HG02981 (cell line): Measurements from ENCODE around the gene SORT1.
"Not testable (repeated sequence)": the region's sequence is repeated elsewhere in the genome, so short reads cannot be mapped to it uniquely, and the experiment has no call there.

Experiments used
- ATAC-seq: cut with Tn5 transposase; IDR thresholded peaks from one replicate; pipeline ENCODE4 v1.9.1; 2021; ENCODE audit warnings: mild to moderate bottlenecking, moderate library complexity; ENCODE audit not compliant: unreplicated experiment

SORT1 gene

GRCh38 chr1:109350182-109350581, 47.5 kb downstream of the SORT1 start:
- ATAC-seq: no peak

GRCh38 chr1:109347511-109347910, 50.2 kb downstream of the SORT1 start:
- no peak for ATAC-seq

GRCh38 chr1:109341944-109342930, 55.5 kb downstream of the SORT1 start:
- ATAC-seq: no peak

GRCh38 chr1:109338608-109339007, 59.1 kb downstream of the SORT1 start:
- no peak for ATAC-seq

GRCh38 chr1:109338091-109338490, 59.6 kb downstream of the SORT1 start:
- no peak for ATAC-seq

GRCh38 chr1:109335091-109335490, 62.6 kb downstream of the SORT1 start:
- no peak for ATAC-seq

- no peak for ATAC-seq
Measured at GRCh38 chr1:109331113-109331512, 66.6 kb downstream of the SORT1 start.

- ATAC-seq: no peak
Measured at GRCh38 chr1:109327285-109327684, 70.4 kb downstream of the SORT1 start.

GRCh38 chr1:109322974-109323373, 74.7 kb downstream of the SORT1 start:
- no peak for ATAC-seq

- no peak for ATAC-seq
Measured at GRCh38 chr1:109319114-109319513, 78.6 kb downstream of the SORT1 start.

GRCh38 chr1:109316506-109316905, 81.2 kb downstream of the SORT1 start:
- ATAC-seq: no peak

- no peak for ATAC-seq
Measured at GRCh38 chr1:109315288-109315687, 82.4 kb downstream of the SORT1 start.

- ATAC-seq: no peak
Measured at GRCh38 chr1:109314795-109315194, 82.9 kb downstream of the SORT1 start.

- ATAC-seq: no peak
Measured at GRCh38 chr1:109312978-109313775, 84.5 kb downstream of the SORT1 start.

GRCh38 chr1:109312246-109312645, 85.5 kb downstream of the SORT1 start:
- ATAC-seq: no peak

GRCh38 chr1:109309347-109309746, 88.4 kb downstream of the SORT1 start:
- ATAC-seq: no peak

GRCh38 chr1:109307274-109308021, 90.3 kb downstream of the SORT1 start:
- no peak for ATAC-seq

- no peak for ATAC-seq
Measured at GRCh38 chr1:109306832-109307273, 90.9 kb downstream of the SORT1 start, which contains the start of gene MYBPHL. Gene MYBPHL (minus strand): TSS chr1:109307011. CDS start chr1:109306991, 20 bp downstream.

- not testable (repeated sequence) for ATAC-seq
Measured at GRCh38 chr1:109305991-109306390, 91.7 kb downstream of the SORT1 start.

- no peak for ATAC-seq
Measured at GRCh38 chr1:109304226-109304920, 93.3 kb downstream of the SORT1 start.
